Measurements from ENCODE around the gene TECTB.

The TECTB gene

GRCh38 chr10:112271982-112272381 is 11.2 kb upstream of the TECTB start:
- TF ChIP-seq ZFX (IDR thresholded peaks at IDR 0.05; ENCODE audit: borderline replicate concordance) (no peak), CTCF (IDR thresholded peaks at IDR 0.05) (no peak)
- H3K27ac ChIP-seq, result no peak overlapping the region

GRCh38 chr10:112274831-112275230 is 8.4 kb upstream of the TECTB start:
- H3K27ac ChIP-seq, result no peak overlapping the region
- no peak for TF ChIP-seq ZFX (IDR thresholded peaks at IDR 0.05; ENCODE audit: borderline replicate concordance)
- no peak for TF ChIP-seq CTCF (IDR thresholded peaks at IDR 0.05)

- H3K27ac ChIP-seq, result no peak overlapping the region
- no peak for TF ChIP-seq CTCF (IDR thresholded peaks at IDR 0.05)
- TF ChIP-seq ZFX (IDR thresholded peaks at IDR 0.05; ENCODE audit: borderline replicate concordance), result no peak
These were observed 7.5 kb upstream of the TECTB start for GRCh38 chr10:112275512-112276245.

- TF ChIP-seq CTCF (IDR thresholded peaks at IDR 0.05), result no peak
- TF ChIP-seq ZFX (IDR thresholded peaks at IDR 0.05; ENCODE audit: borderline replicate concordance), result no peak
- H3K27ac ChIP-seq, result no peak overlapping the region
These were observed 4.3 kb upstream of the TECTB start for GRCh38 chr10:112278871-112279270.

- no peak overlapping the region for H3K27ac ChIP-seq
- no peak for TF ChIP-seq ZFX (IDR thresholded peaks at IDR 0.05; ENCODE audit: borderline replicate concordance)
- no peak for TF ChIP-seq CTCF (IDR thresholded peaks at IDR 0.05)
These were observed 3.8 kb upstream of the TECTB start for GRCh38 chr10:112279433-112279832.

GRCh38 chr10:112280205-112280921 is 2.8 kb upstream of the TECTB start:
- TF ChIP-seq ZFX (IDR thresholded peaks at IDR 0.05; ENCODE audit: borderline replicate concordance) (no peak), CTCF (IDR thresholded peaks at IDR 0.05) (no peak)

GRCh38 chr10:112282086-112282485 is 1.1 kb upstream of the TECTB start:
- no peak for TF ChIP-seq ZFX (IDR thresholded peaks at IDR 0.05; ENCODE audit: borderline replicate concordance)
- TF ChIP-seq CTCF (IDR thresholded peaks at IDR 0.05), result no peak

More at GRCh38 chr10:112280205-112280921, 2.8 kb upstream of the TECTB start:
- H3K27ac ChIP-seq, result no peak overlapping the region

More at GRCh38 chr10:112282086-112282485, 1.1 kb upstream of the TECTB start:
- H3K27ac ChIP-seq, result no peak overlapping the region

All from 22Rv1 (cell line).